NOMO-1 treated with dmso at 0.1 percent for 144 hours (cell line): ENCODE measurements around the gene CAPN15.
A peak's percentile ranks its signal among the peaks of the same experiment; 100 is the strongest.

Source experiments
- DNase-seq: peaks from one replicate; lab custom pipeline; 2025; ENCODE audit not compliant: unreplicated experiment; lab: John Stamatoyannopoulos, UW

CAPN15 gene

DNA sequence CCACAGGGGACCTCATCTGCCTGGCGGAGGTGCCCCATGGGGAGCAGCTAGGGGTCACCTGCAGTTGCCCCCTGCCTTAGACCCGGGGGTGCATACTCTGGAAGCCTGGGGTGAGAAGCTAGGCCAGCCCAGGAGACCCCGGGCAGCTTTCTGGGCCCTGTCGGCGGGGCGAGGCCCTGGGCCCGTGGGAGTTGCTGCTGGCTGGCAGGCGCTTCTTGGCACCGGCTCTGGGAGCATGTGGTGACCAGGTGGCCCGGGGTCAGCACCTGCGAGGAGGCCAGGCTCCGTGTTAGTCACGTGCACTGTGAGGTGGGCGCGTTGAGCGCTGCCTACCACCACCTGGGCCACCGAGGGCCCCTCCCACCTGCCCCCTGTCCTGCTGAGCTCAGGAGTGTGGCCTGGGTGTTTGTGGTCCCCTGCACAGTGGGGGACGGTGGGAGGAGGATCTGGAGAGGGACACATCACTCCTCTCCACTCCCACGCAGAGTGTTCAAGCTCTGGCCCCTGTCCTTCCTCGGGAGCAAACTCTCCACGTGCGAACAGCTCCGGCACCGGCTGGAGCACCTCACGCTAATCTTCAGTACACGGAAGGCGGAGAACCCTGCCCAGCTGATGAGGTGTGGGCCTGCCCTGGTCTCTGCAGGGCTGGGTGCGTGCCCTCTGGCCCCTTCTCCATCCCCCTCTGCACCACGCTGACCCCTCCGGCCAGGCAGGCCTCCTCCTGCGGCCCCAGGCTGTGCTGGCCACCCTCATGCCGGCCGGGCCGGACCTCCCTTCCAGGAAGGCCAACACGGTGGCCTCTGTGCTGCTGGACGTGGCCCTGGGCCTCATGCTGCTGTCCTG is 48.1 kb downstream of the CAPN15 start:
- DNase-seq: no peak

DNA sequence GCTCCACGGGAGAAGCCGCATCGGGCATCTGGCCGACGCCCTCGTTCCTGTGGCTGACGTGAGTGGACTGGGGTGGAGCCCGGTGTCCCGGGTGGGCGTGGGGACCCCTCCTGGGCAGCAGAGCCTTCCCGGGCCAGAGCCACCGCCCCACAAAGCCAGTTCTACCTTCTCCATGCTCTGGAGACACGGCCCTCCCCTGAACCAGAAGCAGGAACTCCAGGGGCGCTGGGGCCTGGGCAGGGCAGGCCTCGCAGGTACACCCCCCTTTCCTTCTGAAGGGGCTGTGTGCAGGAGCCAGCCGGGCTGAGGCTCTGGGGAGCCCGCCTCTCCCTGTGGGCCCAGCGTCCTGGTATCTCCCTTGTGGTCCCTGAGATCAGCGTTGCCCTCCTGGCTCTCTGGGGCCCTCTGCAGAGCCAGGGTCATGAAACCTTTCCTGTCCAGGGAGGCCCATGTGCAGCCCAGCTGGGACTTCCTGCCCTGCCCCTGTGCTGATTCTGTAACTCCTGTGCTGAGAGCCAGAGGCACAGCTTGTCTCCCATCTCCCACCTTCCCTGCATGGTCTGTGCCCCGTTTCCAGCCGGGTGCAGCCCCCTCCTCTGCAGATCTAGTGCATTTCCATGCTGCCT is 48.8 kb downstream of the CAPN15 start:
- no peak for DNase-seq

DNA sequence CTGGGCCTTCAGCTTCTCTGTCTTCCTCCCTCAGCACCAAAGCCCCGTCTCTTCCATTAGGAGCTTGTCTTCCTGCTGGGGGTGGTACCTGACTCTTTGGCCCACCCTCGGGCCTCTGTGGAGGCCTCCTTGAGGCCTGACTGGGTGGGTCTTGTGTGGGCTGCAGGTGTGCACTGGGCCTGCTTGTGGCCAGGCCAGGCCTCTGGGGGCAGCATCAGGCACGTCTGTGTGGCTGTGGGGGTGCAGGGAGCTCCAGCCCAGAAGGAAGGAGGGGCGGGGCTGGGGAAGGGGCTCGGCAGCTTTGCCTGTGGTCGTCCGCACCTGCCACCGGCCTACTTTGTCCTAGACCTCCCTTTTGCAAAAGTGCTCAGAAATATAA is 49.3 kb downstream of the CAPN15 start:
- no peak for DNase-seq

DNA sequence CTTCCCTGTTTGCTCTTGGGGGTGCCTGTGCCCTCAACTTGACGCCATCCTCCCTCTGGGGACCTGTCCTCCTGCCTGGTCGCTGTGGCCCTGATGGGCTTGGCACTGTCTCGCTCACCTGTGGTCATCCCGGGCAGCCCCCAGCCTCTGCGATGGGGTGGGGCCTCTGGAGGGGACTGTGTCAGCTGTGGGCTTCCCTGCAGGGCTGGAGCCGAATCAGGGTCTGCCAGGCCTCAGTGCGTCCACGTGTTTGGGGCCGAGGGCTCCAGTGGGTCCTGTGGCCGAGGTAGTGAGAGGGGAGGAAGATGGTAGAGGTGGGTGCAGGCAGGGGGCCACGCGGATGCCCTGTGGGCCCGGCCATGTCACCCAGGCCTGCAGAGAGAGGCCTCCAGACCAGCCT is 50.3 kb downstream of the CAPN15 start:
- no peak for DNase-seq

DNA sequence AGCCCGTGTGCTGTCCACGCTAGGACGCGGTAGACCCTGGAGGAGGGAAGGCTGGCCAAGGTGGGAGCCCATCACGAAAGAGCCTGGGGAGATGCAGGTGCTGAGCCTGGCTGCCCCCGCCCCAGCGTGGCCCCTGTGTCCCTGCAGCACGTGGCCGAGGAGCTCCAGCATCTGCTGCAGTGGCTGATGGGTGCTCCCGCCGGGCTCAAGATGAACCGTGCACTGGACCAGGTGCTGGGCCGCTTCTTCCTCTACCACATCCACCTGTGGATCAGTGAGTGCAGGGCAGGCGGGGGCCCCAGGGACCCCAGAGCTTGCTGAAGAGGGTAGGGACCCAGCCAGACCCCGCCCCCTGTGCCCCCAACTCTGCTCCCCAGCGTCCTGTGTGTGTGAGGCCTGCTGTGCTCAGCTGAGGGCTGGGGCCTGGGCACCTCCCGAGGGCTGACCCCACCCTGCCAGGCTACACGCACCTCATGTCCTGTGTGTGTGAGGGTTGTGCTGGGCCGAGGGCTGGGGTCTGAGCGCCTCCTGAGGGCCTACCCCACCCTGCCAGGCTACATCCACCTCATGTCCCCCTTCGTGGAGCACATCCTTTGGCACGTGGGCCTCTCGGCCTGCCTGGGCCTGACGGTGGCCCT is 50.8 kb downstream of the CAPN15 start:
- no peak for DNase-seq

GRCh38 chr16:578870-579405 is 51.4 kb downstream of the CAPN15 start:
- DNase-seq: peak; percentile 72

DNA sequence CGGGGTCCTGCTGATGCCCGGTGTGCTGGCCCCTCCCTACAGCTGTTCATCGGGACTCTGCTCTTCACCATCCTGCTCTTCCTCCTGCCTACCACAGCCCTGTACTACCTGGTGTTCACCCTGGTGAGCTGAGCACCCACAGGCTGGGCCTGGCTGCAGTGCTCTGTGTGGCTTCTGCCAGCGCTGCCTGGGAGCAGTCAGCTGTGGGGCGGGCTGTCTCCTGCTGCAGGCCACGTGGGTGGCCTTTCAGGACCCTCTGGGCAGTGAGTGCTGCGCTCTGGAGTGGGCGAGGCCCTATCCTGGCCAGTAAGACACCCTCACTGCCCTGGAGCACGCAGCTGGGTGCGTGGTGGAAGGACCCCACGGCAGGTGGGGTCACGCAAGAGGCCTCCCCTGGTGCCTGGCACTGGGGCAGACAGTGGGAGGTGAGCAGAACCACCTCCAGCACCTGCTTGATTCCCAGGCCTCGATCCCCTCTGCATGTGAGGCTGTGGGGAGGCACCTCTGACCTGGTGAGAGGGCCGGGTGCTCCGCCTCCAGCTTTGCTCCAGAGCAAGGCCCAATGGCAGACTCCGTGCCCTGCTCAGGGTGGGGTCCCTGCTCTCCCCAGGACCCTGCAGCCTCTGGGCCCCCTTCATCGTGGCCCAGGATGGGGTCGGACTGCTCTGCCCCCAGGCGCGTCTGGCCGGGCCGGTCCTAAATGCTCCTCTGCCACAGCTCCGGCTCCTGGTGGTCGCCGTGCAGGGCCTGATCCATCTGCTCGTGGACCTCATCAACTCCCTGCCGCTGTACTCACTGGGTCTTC is 52.8 kb downstream of the CAPN15 start:
- no peak for DNase-seq

GRCh38 chr16:580946-581498 is 53.5 kb downstream of the CAPN15 start:
- DNase-seq: no peak

DNA sequence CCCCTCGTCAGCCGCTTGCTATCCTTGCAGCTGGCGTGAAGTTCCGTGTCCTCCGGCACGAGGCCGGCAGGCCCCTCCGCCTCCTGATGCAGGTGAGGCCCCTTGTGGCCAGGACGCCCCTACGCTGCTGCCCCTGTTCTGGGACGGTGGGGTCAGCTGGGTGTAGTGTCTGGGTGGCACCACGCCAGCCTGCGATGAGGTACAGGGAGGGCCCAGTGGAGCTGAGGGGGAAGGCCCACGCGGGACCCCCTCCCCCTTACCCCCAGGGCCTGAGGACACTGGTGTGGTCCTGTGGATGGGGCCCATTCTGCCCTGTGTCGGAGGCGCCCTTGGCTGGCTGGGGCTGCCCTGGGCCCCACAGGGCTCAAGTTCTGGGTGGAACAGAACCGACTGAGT is 54.7 kb downstream of the CAPN15 start:
- DNase-seq: no peak

DNA sequence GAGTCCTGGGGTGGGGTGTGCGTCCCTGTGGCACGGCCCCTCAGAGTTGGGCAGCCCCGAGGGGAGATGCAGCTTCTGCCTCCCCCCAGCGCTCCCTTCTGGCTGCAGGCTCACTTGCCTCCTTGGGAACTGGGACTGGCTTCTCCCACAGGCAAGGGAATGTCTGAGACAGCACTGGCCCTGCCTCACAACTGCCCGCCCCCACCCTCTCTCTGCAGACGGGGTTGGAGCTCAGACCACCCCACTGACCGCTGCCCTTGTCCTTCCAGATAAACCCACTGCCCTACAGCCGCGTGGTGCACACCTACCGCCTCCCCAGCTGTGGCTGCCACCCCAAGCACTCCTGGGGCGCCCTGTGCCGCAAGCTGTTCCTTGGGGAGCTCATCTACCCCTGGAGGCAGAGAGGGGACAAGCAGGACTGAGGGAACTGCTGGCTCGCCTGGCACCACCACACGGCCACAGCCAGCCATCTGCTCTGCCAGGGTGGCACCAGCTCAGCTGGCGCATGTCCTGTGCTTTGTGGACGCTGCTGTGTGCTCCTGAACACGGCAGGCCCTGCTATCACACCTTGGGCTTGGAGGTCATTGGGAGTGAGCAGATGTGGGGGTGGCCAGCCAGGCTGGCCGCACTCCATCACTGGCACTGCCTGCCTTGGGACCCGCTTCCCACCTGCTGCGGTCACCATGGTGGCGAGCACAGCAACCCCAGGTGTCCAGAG is 55.3 kb downstream of the CAPN15 start:
- no peak for DNase-seq

- DNase-seq: no peak
These were observed 55.9 kb downstream of the CAPN15 start for GRCh38 chr16:583470-583814.

DNA sequence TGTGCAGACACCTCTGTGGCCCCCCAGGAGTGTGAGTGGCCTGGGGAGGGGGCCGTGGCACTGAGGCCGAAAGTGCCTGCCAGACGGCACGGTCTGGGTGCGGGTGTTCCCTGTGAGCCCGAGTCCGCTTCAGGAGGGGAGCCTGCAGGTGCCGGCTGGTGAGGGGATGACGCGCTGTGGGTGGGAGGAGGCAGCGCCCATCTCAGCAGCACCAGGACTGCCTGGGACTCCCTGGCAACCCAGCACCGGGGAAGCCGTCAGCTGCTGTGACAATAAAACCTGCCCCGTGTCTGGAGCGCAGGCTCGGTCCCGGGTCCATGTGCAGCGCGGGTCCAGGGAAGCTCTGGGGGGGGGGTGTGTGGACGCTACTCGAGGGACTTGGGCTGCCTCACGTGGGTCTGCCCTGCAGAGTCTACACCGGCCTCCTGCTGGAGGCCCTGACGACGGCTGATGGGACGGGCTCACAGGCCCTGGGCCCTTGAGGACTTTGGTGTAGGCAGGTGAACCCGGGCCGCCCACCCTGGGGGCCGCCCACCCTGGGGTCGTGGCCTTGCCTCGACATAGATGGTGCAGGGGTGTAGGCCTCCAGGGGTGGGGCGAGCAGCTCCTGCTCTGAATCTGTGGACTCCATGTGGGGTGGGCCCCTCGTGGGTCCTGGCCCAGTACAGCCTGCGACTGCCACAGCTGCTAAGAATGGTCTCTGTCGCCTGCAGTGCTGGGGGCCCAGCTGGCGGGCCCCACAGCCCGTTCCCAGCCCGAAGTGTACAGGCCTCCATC is 56.5 kb downstream of the CAPN15 start:
- no peak for DNase-seq

DNA sequence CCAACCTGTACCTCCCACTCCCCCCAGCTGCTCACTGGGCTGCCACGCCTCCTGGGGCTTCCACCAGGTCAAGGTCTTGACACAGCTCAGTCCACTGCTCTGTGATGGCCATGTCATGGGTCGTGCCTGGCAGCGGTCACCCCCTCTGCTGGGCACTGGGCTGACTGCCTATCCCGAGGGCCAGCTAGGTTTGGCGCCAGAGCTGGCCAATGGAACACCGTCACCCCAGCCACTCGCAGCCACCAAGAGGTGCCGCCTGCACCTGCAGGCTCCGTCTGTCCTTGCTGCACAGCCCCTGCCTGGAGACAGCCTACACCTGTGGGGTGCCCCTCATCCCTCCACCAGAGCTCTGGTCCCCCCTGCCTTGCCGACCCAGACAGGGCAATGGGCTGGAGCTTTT is 57.8 kb downstream of the CAPN15 start:
- no peak for DNase-seq

- DNase-seq: no peak
These were observed 58.6 kb downstream of the CAPN15 start for GRCh38 chr16:586047-586644.

- no peak for DNase-seq
These were observed 59.4 kb downstream of the CAPN15 start for GRCh38 chr16:586645-587590.

- DNase-seq: no peak
These were observed 61.1 kb downstream of the CAPN15 start for GRCh38 chr16:588639-588888.

DNA sequence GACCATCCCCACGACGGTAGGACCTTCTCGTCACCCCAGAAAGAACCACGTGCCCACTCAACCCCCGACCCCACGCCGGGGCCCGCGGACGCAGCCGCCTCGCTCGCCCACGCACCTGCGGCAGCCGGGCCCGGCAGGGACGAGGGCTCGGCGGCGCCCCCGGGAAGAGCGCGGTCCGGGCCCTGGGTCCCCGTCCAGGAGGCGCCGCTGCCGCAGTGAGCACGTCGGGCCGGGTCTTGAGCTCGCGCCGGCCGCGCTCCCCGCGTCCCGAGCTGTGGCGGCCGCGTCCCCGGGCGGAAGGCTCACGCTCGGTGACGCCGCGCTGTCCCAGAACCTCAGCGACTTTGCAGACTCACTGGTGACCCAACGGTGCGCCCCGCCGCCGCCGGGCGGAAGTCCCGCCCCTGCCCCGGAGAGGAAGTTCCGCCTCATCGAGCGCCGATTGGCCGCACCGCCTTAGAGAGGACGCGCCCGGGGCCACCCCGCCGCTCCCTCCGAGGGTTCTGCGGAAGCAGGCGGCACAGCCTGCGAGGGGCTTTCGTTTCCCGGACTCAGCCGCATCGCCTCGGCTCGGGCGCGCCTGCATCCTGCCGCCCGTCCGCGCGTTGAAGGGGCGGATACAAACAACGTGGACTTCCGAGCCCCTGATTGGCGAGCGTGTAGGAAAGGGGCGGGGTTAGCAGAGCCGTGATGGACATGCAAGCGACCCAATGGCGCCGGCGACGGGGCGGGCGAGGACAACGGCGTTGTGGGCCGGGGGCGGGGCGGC is 61.6 kb downstream of the CAPN15 start:
- DNase-seq: peak; percentile 93
